Right lung (tissue), 5 donors: ENCODE data around the gene MRPL19. TPM values are rescaled to one million over a fixed set of nuclear protein-coding genes. Genes with fewer than 3 reads are reported as not detected.
"Not testable (repeated sequence)": the region's sequence is repeated elsewhere in the genome, so short reads cannot be mapped to it uniquely, and the experiment has no call there.

Experiments used
- DNase-seq, 2 donors: peaks; one replicate each; pipeline ENCODE4 v3.0.0-alpha.2; 2013
- polyA plus RNA-seq, 5 donors: library from polyadenylated mRNA; unstranded; fragments of 120-200 nt; gene quantifications; one replicate each; pipeline versions ENCODE4 v1.2.1 to v1.2.3, GENCODE V29; 2013; ENCODE audit warnings: inconsistent platforms in 1 of 5, low replicate concordance in 1 of 5; ENCODE audit not compliant: insufficient read length in 5 of 5, insufficient read depth in 1 of 5

The MRPL19 gene
- polyA plus RNA-seq, 5 donors, result 42.7 to 64.7 (median 55.9) TPM

- DNase-seq, result no peak
Observed at GRCh38 chr2:75655861-75656260, 9.3 kb downstream of the MRPL19 start.

GRCh38 chr2:75656563-75656962, 10.0 kb downstream of the MRPL19 start:
- no peak for DNase-seq

- DNase-seq, result no peak
Observed at GRCh38 chr2:75657798-75658197, 11.2 kb downstream of the MRPL19 start.

GRCh38 chr2:75666911-75667310, 20.3 kb downstream of the MRPL19 start:
- peak; percentile 16 to 23 for DNase-seq

GRCh38 chr2:75667884-75668283, 21.3 kb downstream of the MRPL19 start:
- DNase-seq, result peak in 1 of 2 donors; percentile 8

- DNase-seq, result not testable (repeated sequence)
Observed at GRCh38 chr2:75675423-75675822, 28.8 kb downstream of the MRPL19 start.

GRCh38 chr2:75675908-75676307, 29.3 kb downstream of the MRPL19 start:
- DNase-seq, result no peak

- no peak for DNase-seq
Observed at GRCh38 chr2:75676464-75676863, 29.9 kb downstream of the MRPL19 start.

- no peak for DNase-seq
Observed at GRCh38 chr2:75679556-75679955, 33.0 kb downstream of the MRPL19 start.

- DNase-seq, result no peak
Observed at GRCh38 chr2:75680402-75680801, 33.8 kb downstream of the MRPL19 start.

- not testable (repeated sequence) for DNase-seq
Observed at GRCh38 chr2:75683430-75683829, 36.8 kb downstream of the MRPL19 start.

- DNase-seq, result no peak
Observed at GRCh38 chr2:75688196-75688595, 41.6 kb downstream of the MRPL19 start.

GRCh38 chr2:75698918-75699317, 52.3 kb downstream of the MRPL19 start:
- DNase-seq, result no peak

GRCh38 chr2:75702593-75702992, 56.0 kb downstream of the MRPL19 start:
- no peak for DNase-seq

GRCh38 chr2:75703589-75704287, 57.2 kb downstream of the MRPL19 start:
- no peak for DNase-seq

GRCh38 chr2:75705921-75706320, 59.3 kb downstream of the MRPL19 start:
- DNase-seq, result no peak

- DNase-seq, result no peak
Observed at GRCh38 chr2:75707901-75708300, 61.3 kb downstream of the MRPL19 start.

GRCh38 chr2:75709297-75709696, 62.7 kb downstream of the MRPL19 start:
- DNase-seq, result no peak

- no peak for DNase-seq
Observed at GRCh38 chr2:75710220-75710576, 63.6 kb downstream of the MRPL19 start.

- DNase-seq, result peak; percentile 88 to 90
Observed at GRCh38 chr2:75710577-75711253, 64.1 kb downstream of the MRPL19 start, which contains the start of gene GCFC2. GCFC2 (minus strand) TSS chr2:75710915; CDS start chr2:75710855, 60 bp downstream.

GRCh38 chr2:75711590-75711989, 65.0 kb downstream of the MRPL19 start:
- not testable (repeated sequence) for DNase-seq

- DNase-seq, result no peak
Observed at GRCh38 chr2:75716406-75716805, 69.8 kb downstream of the MRPL19 start.

- no peak for DNase-seq
Observed at GRCh38 chr2:75719616-75720015, 73.0 kb downstream of the MRPL19 start.
